NCI-H146 treated with DMSO at 0.1 percent for 48 hours (cell line): ENCODE results near the gene COL4A4.
"Not testable (repeated sequence)": the region's sequence is repeated elsewhere in the genome, so short reads cannot be mapped to it uniquely, and the experiment has no call there.

Experiments used
- DNase-seq: peaks from one replicate; lab custom pipeline; 2025; ENCODE audit not compliant: unreplicated experiment; lab: John Stamatoyannopoulos, UW

COL4A4 gene

GRCh38 chr2:227163998-227164762 is at the start of gene COL4A4, which contains the start of gene COL4A3:
Gene COL4A4, minus strand, starts transcription at chr2:227164205. Its CDS starts 16,722 bp downstream, at chr2:227147483.
Gene COL4A3, plus strand, starts transcription at chr2:227164624. Its CDS starts 103 bp downstream, at chr2:227164727.
- no peak for DNase-seq

- no peak for DNase-seq
Measured at GRCh38 chr2:227207573-227207972, 43.6 kb upstream of the COL4A4 start.

- DNase-seq, result no peak
Measured at GRCh38 chr2:227206406-227206805, 42.4 kb upstream of the COL4A4 start.

GRCh38 chr2:227205701-227206100 is 41.7 kb upstream of the COL4A4 start:
- DNase-seq, result no peak

- DNase-seq, result no peak
Measured at GRCh38 chr2:227204452-227204851, 40.4 kb upstream of the COL4A4 start.

- no peak for DNase-seq
Measured at GRCh38 chr2:227201771-227202170, 37.8 kb upstream of the COL4A4 start.

- DNase-seq, result no peak
Measured at GRCh38 chr2:227198866-227199265, 34.9 kb upstream of the COL4A4 start.

- no peak for DNase-seq
Measured at GRCh38 chr2:227194219-227194618, 30.2 kb upstream of the COL4A4 start.

GRCh38 chr2:227192491-227192890 is 28.5 kb upstream of the COL4A4 start:
- no peak for DNase-seq

- no peak for DNase-seq
Measured at GRCh38 chr2:227191367-227191766, 27.4 kb upstream of the COL4A4 start.

GRCh38 chr2:227188292-227188691 is 24.3 kb upstream of the COL4A4 start:
- no peak for DNase-seq

- no peak for DNase-seq
Measured at GRCh38 chr2:227186751-227187150, 22.7 kb upstream of the COL4A4 start.

GRCh38 chr2:227185615-227186232 is 21.7 kb upstream of the COL4A4 start:
- no peak for DNase-seq

GRCh38 chr2:227183657-227184367 is 19.8 kb upstream of the COL4A4 start:
- no peak for DNase-seq

GRCh38 chr2:227182765-227183164 is 18.8 kb upstream of the COL4A4 start:
- DNase-seq, result no peak

- no peak for DNase-seq
Measured at GRCh38 chr2:227180770-227181169, 16.8 kb upstream of the COL4A4 start.

- no peak for DNase-seq
Measured at GRCh38 chr2:227179988-227180685, 16.1 kb upstream of the COL4A4 start.

- no peak for DNase-seq
Measured at GRCh38 chr2:227177592-227178336, 13.8 kb upstream of the COL4A4 start.

- not testable (repeated sequence) for DNase-seq
Measured at GRCh38 chr2:227171779-227172178, 7.8 kb upstream of the COL4A4 start.

- no peak for DNase-seq
Measured at GRCh38 chr2:227164763-227165291, 822 bp upstream of the COL4A4 start.
